ENCODE results near the gene CYTH2.

The CYTH2 gene, protein sequence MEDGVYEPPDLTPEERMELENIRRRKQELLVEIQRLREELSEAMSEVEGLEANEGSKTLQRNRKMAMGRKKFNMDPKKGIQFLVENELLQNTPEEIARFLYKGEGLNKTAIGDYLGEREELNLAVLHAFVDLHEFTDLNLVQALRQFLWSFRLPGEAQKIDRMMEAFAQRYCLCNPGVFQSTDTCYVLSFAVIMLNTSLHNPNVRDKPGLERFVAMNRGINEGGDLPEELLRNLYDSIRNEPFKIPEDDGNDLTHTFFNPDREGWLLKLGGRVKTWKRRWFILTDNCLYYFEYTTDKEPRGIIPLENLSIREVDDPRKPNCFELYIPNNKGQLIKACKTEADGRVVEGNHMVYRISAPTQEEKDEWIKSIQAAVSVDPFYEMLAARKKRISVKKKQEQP

GRCh38 chr19:48469289-48469881 lies at the start of gene CYTH2:
Gene CYTH2, plus strand, starts transcription at chr19:48469369. Its CDS starts 139 bp downstream, at chr19:48469508.
- DNase-seq: peak; percentile 84

DNA sequence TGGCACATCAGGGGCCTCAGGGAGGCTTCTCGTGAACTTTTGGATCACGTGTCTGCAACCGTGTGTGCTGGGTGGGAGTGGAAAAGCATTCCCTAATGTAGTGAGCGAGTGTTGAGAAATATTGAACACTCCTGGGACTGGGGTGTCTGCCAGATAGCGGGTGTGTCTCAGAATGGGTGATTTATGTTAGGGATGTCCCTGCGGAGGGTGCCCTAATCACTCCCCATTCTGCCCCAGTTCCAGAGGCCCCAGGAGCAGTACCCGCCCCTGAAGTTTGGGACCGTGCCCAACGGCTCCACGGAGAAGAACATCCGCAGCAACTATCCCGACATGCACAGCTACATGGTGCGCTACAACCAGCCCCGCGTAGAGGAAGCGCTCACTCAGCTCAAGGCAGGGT lies 47.6 kb upstream of the CYTH2 start:
- no peak for DNase-seq

- no peak for DNase-seq
These were observed 44.4 kb upstream of the CYTH2 start for GRCh38 chr19:48424694-48425219.

DNA sequence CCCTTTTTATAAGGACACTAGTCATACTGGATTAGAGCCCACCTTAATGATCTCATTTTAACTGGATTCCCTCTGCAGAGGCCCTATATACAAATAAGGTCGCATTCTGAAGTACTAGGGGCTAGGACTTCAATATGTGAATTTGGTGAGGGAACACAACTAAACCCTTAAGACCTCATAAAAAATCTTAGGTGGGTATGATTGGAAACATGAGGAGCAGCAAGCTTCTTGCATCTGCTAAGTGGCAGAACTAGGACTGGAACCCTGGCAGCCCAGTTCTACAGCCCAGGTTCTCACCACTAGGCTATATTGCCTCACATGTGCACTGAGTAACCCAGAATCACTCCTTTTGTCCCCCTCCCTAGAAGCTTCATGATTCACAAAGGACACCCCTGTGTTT lies 40.5 kb upstream of the CYTH2 start:
- no peak for DNase-seq

DNA sequence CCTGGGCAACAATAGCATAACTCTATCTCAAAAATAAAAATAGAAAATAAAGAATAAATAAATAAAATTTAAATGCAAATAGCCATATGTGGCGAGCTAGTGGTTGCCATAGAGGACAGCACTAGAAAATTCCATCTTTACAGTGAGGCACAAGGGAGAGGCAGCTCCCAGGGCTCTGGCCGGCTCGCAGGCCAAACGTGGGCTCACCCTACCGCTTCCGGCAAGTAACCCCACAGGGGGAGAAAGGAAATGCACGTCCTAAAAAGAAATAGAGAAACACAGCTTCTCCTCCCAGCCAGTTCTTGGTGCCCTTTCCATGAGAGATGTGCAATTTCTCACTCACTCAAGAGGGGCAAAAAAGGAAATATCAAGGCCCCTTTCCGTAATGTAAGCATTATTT lies 35.8 kb upstream of the CYTH2 start:
- no peak for DNase-seq

GRCh38 chr19:48436586-48436985 lies 32.6 kb upstream of the CYTH2 start:
- DNase-seq: no peak

GRCh38 chr19:48441360-48442050 lies 27.7 kb upstream of the CYTH2 start:
- no peak for DNase-seq

GRCh38 chr19:48442116-48443035 lies 26.8 kb upstream of the CYTH2 start:
- no peak for DNase-seq

GRCh38 chr19:48443256-48443655 lies 25.9 kb upstream of the CYTH2 start:
- no peak for DNase-seq

GRCh38 chr19:48443731-48444128 lies 25.4 kb upstream of the CYTH2 start:
- no peak for DNase-seq

DNA sequence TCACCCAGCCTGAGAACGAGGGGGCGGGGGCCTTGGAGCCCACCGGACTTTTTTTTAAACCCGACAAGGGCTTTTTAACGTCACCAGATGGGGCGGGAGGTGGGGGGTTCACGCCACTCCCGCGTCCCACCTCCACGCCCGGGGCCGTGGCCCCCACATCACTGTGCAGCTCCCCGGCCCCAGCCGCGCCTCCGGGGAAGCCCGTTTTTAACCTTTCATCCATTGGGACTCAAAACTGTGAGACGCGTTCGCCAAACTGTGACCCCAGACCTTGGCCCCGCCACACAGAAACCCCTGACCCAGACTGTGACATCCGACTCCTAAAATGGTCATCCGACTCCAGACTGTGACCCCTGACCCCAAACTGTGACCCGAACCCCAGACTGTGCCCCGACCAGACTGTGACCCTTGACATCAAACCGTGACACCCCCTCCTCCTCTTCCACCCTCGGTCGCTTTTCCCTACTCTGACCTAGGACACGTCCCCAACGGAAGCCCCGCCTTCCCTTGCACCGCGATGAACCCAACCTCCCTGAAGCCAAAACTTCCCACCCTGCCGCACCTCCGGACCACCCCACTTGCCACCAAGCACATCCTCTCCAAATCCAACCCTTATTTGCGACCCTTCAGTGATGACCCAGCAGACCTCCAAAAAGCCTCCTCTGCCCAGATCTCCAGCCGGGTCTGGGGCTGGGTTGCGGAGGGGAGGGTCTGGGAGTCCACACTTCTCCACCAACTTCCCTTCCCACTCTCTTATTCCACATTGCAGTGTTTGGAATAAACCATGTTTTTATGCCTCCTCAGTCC lies 24.8 kb upstream of the CYTH2 start:
- DNase-seq: no peak

DNA sequence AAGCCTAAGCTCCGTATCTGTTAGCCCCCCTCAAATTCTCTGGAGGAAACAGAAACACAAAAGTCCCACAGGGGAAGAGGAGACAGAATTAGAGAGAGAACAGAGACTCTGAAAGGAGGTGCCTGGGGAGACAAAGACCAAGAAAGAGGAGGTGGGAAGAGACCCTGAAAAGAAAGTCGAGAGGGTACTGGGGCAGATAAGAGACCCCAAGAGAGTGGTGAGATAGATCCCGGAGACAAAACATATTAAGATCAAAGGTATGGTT lies 24.3 kb upstream of the CYTH2 start:
- no peak for DNase-seq

DNA sequence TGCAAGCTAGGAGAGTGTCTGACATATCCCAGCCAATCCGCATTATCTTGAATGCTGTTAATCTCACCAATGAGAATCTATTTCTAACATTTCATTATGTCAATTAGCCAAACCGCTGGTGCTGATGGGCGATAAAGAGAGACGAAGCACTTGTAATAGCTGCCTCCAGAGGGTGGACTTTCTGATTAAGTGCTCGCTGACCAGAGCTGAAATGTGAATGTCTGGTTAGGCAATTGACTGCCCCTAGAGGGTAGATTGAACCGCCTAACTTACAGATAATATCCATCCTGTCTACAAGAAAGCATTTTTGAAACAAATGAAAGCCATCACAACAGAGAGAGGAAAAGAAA lies 23.9 kb upstream of the CYTH2 start:
- DNase-seq: no peak

GRCh38 chr19:48445606-48446481 lies 23.3 kb upstream of the CYTH2 start, which contains the start of gene GRWD1:
Gene GRWD1, plus strand, starts transcription at chr19:48445983. Its CDS starts 23 bp downstream, at chr19:48446006.
- DNase-seq: peak; percentile 93

DNA sequence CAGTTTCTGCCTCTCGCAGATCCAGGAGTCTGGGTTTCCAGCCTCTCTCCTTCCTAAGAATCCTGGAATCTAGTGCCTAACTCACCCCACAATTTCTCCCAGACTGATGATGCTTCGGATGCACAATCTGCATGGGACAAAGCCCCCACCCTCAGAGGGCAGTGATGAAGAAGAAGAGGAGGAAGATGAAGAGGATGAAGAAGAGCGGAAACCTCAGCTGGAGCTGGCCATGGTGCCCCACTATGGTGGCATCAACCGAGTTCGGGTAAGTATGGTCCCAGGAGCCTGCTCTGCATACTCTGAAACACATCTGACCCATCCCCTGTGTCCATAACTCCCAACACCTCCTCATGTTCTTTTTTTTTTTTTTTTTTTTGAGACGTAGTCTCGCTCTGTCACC lies 22.6 kb upstream of the CYTH2 start:
- no peak for DNase-seq

- no peak for DNase-seq
These were observed 20.6 kb upstream of the CYTH2 start for GRCh38 chr19:48448563-48448962.

- no peak for DNase-seq
These were observed 18.7 kb upstream of the CYTH2 start for GRCh38 chr19:48450441-48450840.

GRCh38 chr19:48450863-48451262 lies 18.3 kb upstream of the CYTH2 start:
- DNase-seq: no peak

- no peak for DNase-seq
These were observed 17.5 kb upstream of the CYTH2 start for GRCh38 chr19:48451624-48452023.

- DNase-seq: no peak
These were observed 16.6 kb upstream of the CYTH2 start for GRCh38 chr19:48452289-48453190.

Data from stimulated activated CD8-positive, alpha-beta memory T cell treated with anti-CD3 and anti-CD28 coated beads, Interleukin-4, amount 100 ng/mL, for 48 hours (primary cell).